ENCODE data around the gene MPP3.

DNA sequence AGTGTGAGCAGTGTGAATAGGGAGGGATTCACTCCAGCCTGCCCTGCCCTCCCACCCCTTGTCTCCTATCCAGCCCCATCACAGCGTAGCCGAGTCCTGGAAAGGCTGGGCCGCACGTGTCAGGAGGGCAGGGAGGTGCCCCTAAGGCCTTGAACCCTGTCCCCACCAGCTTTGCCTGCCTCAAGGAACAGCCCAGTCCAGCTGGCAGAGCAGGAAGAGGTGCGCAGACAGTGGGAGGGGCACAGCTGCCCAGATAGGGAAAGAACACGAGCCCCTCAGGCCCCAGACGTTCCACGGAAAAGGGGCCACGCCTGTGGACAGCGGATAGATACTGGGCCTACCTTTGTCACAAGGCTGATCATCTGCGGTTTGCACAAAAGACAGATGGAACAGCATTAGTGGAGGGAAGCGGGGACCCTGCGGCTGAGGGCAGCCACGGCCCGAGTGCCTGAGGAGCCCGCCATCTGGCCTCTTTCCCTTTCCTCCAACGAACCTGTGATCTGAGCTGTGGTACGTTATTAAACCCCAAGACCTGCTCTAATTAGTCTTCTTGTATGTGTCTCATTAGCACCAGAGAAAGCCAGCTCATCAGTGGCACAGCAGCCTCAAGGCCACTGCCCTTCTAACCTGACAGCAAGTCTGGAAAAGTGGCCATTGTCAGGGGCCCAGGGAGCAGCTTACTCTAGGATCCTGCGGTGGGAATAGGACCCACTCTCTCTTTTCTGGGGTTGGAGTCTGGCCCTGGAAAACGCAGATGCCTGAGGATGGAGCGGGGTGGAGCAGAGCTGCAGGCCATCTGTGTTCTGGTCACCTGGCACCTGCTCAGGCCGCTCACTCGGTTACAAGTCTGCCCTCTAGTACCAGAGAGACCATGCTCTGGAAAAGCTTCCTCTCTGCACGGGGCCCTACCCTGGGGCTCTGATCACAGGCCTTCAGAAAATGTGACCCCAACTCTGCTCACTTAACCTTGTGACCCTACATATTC is 16.3 kb downstream of the MPP3 start:
- TF ChIP-seq, protein P1, sequence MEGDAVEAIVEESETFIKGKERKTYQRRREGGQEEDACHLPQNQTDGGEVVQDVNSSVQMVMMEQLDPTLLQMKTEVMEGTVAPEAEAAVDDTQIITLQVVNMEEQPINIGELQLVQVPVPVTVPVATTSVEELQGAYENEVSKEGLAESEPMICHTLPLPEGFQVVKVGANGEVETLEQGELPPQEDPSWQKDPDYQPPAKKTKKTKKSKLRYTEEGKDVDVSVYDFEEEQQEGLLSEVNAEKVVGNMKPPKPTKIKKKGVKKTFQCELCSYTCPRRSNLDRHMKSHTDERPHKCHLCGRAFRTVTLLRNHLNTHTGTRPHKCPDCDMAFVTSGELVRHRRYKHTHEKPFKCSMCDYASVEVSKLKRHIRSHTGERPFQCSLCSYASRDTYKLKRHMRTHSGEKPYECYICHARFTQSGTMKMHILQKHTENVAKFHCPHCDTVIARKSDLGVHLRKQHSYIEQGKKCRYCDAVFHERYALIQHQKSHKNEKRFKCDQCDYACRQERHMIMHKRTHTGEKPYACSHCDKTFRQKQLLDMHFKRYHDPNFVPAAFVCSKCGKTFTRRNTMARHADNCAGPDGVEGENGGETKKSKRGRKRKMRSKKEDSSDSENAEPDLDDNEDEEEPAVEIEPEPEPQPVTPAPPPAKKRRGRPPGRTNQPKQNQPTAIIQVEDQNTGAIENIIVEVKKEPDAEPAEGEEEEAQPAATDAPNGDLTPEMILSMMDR (IDR thresholded peaks at IDR 0.05): no peak
- no peak for TF ChIP-seq POLR2A (IDR thresholded peaks at IDR 0.05)
